ENCODE measurements around the gene DMXL1.
A peak's percentile ranks its signal among the peaks of the same experiment; 100 is the strongest.
"Not testable (repeated sequence)": the region's sequence is repeated elsewhere in the genome, so short reads cannot be mapped to it uniquely, and the experiment has no call there.

DMXL1 gene

DNA sequence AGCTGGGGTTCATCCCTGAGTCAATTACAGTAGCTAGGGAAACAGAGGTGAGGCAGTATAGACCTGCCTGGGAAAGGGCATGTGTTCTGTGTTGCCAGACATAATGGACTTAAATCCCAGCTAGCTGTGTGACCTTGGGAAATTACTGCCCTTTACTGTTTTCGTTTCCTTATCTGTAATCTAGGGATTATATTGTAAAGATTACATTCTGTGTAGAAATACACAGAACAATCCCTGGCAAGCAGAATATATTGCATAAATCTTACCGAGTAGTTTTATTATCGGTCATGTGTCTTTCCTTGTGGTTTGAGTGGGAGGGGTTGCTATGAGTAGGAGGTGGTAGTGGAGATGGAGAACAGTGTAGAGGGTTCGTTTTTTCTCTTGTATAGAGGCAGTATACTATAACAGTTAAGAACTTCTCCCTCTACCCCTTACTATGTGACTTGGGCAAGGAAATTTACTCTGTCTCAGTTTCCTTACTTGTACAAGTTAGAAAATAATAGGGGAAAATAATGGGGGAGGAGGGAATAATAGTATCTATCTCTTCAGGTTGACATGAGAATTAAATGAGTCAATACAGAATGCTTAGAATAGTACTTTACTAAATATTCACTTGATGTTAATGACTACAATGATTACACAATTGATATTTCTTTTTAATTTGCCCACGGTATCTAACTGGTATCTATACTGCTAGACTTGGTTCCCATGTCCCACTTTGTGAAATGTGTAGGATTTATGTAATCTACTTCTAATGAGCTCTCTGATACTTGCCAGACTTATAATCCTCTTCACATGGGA is 7.1 kb upstream of the DMXL1 start:
- DNase-seq: peak; percentile 10

DNA sequence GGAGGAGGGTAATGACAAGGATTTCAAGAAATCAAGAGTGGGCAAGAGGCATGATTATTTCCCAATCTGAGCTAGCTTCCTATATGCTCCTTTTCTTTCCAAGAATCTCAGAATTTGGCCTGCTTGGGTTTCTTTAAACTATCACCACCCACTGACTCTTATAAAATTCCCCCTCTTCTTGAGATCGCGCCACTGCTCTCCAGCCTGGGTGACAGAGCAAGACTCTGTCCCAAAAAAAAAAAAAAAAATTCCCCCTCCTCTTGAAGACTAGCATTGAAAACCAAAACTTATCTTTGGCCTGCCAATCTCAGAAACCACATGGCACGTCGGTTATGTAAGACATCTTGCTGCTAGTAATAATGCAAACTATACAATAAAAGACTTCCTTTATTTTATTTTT is 3.4 kb upstream of the DMXL1 start:
- DNase-seq: no peak

DNA sequence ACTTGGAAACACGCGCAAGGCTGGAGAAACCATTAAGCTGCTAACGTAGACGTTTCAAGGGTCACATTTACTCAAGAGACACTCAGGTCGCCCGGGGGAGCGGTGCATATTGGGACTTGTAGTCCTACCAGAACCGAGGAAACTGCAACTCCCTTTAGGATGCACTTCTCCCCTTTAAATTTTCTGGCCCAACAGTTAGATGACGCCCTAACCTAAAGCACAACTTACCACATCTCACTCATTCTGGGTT is 384 bp upstream of the DMXL1 start:
- peak; percentile 98 for DNase-seq

DNA sequence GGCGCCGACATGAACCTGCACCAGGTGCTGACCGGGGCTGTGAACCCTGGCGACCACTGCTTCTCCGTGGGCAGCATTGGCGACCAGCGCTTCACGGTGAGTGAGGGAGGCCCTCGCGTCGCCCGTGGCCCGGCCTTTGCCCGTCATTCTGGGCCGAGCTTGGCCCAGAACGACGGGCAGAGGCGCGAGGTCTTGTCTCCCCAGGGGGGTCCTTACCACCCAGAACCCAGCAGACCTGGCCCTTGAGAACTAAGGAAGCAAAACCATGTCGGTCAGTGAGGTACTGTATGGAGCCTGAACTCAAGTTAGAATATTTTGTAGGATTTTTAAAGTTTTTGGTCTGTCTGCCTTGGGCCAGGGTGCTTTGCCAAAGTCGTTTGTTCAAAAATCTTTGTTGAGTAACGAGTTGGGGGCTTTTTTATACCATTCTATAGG is 691 bp downstream of the DMXL1 start:
- peak; percentile 82 for DNase-seq

DNA sequence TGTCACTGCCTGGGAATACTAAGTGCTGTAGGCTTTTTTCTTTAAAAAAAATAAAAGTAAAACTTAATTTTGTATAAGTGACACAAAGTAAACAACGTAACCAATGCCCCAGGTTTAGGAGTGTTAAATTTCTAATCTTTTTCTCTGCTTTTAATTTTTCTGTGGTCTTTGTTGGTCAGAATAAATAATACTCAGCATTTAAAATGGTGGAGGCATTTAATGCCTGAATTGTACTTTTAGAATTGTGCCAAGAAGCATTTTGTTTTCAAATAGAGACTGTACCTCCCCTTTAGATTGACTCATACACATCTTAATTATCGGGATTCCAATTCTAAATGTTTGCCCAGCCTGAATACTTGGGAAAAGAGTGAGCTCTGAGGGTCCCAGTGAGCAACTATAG is 1.6 kb downstream of the DMXL1 start:
- DNase-seq: peak; percentile 29

DNA sequence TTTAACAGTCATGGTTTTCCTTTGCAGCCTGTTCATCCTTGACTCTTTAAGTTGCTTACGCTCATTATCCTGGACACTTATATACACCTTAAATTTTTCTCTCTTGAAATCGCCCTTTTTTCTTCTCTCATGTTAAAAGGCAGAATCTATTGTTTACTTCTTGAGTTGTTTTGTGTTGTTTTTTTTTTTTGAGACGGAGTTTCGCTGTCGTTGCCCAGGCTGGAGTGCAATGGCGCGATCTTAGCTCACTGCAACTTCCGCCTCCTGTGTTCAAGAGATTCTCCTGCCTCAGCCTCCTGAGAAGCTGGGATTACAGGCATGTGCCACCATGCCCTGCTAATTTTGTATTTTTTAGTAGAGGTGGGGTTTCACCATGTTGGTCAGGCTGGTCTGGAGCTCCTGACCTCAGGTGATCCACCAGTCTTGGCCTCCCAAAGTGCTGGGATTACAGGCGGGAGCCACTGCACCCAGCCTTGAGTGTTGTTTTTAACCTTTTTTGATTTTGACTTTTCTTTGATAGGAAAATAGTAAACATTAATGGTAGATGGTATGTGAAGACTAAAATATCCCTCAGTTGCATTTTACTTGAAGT is 3.0 kb downstream of the DMXL1 start:
- DNase-seq: not testable (repeated sequence)

DNA sequence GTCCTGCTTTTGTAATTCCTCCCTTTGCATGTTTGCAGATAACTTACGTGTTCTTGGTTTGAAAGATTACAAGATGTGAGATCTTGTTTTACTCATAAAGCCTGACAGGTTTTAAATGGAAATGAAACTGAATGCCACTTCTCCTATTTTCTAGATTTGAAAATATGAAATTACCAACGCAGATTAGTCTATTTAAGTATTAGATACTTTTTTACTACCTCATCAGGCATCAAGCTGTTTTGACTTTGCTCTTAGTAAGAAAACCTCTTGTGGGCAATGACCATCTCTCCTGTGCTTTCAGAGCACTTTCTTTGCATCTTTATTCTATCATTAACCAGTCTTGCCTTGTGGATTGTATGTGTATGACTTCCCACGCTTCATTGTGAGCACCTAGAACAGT is 3.5 kb downstream of the DMXL1 start:
- no peak for DNase-seq

DNA sequence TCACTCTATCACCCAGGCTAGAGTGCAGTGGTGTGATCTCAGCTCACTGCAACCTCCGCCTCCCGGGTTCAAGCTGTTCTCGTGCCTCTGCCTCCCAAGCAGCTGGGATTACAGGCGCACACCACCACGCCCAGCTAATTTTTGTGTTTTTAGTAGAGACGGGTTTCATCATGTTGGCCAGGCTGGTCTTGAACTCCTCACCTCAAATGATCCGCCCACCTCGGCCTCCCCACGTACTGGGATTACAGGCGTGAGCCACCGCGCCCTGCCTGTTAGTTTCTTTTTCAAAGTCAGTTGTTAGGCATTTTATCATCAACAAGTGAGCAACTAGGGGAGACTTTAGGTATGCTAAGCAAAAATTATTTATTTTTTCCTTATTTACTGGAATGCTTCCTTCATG is 4.4 kb downstream of the DMXL1 start:
- not testable (repeated sequence) for DNase-seq

DNA sequence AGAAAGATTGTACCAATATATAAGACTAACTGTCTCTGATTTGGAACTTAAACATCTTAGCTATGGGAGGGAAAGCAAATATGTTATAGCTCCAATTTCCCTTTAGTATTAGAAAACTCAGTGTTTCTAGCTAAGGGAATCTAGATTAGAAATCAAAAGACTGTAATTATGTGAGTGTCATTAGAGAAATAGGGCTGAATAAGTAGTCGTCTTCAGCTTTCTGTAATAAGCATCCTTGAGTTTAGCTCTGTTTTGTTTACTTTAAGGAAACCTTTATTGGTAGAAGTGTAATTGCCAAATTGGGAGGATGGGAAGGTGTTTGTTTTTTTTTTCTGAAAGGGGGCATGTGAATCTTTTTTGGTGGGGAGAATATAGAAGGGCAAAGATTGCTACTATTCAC is 5.2 kb downstream of the DMXL1 start:
- DNase-seq: no peak

DNA sequence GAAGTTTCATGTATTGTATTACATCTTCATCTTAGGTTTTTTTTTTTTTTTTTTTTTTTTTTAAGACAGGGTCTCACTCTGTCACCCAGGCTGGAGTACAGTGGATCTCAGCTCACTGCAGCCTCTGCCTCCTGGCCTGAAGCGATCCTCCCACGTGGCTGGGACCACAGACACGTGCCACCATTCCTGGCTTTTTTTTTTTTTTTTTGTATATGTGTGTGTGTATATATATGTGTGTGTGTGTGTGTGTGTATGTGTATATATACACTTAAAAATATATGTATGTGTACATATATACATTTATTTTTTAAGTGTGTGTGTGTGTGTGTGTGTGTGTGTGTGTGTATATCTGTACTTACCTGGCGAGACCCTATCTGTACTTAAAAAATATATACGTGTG is 6.6 kb downstream of the DMXL1 start:
- peak; percentile 30 for DNase-seq

DNA sequence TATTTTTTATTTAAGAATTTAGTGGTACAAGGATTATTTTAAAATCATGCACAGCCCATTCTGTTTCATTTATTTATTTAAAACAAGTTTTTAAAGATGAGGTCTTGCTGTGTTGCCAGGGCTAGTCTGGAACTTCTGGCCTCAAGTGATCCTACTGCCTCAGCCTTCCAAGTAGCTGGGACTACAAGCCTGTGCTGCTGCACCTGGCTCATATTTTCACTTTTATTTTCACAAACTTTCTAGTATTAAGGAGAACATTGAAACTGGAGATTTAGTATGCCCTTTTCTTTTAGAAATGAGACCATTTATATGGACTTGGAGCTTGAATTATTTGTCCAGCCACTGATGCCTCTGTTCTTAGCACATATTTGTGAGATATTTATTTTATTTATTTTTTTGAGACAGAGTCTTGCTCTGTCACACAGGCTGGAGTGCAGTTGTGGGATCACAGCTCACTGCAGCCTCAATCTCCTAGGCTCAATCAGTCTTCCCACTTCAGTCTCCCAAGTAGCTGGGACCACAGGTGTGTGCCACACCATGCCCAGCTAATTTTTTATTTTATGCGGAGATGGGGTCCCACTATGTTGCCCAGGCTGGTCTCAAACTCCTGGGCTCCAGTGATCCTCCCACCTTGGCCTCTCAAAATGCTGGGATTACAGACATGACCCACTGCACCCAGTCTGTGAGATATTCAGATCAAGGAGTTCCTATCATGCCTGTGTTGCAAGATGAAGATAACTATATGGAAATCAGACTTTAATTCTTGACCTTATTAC is 7.4 kb downstream of the DMXL1 start:
- no peak for DNase-seq

DNA sequence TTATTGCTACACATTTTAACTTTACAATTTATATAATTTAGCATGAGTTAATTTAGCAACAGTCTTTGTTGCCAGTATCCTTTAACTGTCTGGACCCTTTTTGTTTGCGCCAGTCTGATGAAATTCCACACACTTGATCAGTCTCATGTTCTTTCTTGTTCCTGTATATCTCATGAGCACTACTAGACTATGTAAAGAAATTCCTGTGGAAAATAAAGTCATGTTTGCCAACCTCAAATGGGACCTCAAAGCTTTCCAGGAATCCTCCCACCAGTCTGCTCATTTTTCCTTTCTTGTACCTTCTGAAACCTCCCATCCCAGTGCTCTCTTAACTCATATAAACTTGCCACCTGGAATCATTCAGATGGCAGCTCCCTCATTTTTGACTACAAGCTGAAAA is 8.0 kb downstream of the DMXL1 start:
- no peak for DNase-seq

DNA sequence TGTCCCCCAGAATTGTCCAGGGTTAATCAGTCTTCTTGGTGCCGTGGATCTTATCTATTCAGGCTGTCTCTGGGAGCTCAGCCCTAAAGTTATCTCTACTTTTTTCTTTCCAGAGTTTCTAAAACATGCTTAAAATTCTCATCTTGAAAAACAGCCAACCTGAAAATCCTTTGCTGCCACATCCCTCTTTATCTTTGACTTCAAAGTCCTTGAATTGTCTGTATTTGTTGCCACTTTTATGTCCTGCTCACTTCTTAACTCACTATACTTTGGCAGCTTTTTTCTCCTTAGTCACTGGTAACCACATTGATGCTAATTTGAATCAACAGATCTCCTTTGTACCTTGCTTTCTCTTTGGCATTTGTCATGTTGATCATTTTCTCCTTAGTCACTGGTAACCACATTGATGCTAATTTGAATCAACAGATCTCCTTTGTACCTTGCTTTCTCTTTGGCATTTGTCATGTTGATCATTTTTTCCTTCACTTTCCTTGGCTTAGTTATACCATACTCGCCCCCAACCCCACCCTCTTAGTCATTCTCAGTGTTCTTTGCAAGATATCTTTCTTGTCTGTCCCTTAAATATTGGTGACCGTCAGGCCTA is 8.5 kb downstream of the DMXL1 start:
- DNase-seq: no peak

DNA sequence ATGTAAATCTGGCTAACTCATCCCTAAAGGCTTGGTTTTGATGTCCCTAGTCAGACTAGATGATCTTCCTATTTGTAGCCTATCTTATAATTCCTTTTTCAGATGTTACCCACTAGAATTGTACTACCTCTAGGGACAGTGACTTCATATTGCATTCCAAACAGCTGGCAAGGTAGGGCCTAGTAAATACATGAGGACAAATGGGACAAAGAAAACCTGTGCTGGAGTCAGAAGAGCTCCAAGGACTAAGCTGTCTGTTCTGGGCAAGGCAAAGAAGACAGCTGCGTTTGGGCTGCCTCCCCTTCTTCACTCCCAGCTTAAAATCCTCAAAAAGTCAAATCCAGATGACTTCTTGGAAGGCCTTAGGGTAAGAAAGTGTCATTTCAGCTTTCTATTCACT is 10.0 kb downstream of the DMXL1 start:
- peak; percentile 5 for DNase-seq

DNA sequence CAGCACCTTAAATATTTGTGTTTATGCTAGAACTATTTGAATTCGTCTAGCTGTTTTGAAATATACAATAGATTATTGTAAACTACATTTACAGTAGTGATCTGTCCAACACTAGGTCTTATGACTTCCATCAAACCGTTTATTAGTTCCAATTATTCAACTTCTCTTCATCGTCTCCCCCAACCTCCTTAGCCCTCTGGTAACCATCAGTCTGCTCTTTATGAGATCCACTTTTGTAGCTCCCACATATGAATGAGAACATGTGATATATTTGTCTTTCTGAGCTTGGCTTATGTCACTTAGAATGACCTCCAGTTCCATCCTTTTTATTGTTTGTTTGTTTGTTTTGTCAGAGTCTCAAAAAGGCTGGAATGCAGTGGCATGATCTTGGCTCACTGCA is 11.8 kb downstream of the DMXL1 start:
- DNase-seq: no peak

DNA sequence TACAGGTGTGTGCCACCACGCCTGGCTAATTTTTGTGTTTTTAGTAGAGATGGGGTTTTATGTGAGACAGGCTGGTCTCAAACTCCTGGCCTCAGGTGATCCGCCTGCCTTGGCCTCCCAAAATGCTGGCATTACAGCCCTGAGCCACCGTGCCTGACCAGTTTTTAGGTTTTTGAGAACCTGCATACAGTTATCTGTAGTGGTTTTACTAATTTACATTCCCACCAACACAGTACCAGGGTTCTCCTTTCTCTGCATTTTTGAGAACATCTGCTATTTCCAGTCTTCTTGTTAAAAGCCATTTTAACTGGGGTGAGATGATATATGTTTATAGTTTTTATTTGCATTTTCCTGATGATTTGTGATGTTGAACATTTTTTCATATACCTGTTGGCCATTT is 12.8 kb downstream of the DMXL1 start:
- DNase-seq: no peak

DNA sequence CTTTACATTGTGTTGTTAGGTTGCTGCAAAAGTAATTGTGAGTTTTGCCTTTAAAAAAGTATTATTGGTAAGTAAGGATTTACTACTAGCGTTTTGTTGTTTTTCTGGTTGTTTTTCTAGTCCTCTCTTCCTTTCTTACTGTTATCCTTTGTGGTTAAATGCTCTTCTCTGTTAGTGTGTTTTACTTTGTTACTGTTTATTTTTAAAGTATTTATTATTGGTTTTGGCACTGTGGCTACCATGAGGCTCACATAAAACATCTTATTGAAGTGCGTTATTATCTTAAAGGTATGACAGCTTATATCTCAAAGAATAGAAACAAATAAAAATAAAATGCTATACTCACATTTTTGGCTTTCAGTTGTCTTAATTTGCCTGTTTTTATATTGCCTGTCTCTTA is 17.6 kb downstream of the DMXL1 start:
- DNase-seq: no peak

DNA sequence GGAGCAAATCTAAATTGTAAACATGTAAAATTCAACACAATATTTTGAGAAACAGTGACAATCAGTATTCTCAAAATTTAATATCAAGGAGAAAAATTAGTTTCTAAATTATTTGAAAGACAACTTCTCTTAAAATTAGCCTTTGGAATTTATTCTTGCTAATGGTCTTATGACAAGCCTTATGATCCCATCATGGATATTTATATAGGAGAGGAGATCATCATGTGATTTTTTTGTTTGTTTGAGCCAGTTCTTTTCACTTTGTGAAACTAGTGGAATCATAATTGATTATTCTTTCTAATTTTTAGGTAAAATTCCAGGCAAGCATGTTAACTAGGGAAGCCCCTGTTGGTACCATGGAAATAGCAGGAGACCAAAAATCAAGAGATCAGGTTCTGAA is 24.7 kb downstream of the DMXL1 start:
- no peak for DNase-seq

DNA sequence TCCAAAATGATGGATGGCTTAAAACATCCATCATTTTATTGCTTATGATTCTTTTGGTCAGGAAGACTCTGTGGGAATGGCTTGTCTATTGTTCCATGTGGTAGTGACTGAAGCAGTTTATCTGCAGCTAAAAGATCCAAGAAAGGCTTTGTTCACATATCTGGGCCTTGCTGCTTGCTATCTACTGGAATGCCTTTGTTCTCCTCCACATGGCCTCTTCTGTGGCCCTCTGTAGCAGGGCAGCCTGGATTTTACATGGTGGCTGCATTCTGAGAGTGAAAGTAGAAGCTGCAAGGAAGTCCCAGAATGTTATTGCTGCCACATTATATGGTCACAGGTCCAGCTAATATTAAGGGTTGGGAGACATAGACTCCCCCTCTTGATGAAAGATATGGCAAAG is 35.1 kb downstream of the DMXL1 start:
- DNase-seq: no peak

DNA sequence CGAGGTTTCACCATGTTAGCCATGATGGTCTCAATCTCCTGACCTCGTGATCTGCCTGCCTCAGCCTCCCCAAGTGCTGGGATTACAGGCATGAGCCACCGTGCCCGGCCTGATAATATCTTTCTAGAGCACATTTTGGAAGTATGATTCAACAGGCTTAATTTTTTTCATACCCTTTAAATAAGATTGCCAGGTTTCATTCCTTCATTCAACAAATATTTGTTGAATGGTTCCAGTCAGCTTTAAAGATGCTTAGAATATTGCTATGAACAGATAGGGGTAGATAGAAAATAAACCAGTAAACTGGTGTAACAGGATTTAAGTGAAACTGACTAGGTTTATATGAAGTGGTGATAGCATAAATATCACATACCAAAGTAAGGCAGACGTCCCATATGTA is 41.3 kb downstream of the DMXL1 start:
- DNase-seq: no peak

DNA sequence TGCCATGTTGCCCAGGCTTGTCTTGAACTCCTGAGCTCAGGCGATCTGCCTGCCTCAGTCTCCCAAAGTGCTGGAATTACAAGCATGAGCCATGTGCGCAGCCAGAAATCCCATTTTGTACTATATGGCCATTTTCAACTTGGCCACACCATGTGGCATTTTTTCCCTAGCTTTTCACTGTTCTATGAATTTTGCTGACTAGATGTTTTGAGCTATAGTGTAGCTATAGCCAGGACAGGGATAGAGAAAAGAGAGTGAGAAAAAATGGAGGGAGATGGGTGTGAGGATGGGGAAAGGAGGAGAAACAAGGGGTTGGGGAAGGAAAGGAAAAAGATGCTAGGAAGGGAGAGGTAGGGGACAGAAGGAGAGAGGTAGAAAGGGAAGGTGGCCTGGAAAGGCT is 46.4 kb downstream of the DMXL1 start:
- no peak for DNase-seq

DNA sequence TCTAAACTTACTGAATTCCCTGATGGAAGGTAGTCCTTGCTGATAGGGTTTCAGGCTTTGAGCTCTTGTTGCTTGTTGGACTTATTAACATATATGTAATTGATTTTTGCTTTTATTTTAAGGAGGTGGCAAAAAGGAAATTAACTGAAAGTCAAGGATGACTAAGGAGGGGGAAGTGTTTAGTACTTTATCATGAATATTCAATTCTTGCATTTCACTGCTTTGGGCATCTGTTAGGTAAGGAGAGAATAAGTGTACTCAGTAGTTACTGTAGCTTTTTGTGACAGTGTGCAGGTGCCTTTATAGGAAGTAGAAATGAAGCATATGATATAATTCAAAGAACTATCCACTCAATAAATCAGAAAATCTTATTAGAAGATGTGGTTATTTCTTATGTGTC is 47.1 kb downstream of the DMXL1 start:
- no peak for DNase-seq

DNA sequence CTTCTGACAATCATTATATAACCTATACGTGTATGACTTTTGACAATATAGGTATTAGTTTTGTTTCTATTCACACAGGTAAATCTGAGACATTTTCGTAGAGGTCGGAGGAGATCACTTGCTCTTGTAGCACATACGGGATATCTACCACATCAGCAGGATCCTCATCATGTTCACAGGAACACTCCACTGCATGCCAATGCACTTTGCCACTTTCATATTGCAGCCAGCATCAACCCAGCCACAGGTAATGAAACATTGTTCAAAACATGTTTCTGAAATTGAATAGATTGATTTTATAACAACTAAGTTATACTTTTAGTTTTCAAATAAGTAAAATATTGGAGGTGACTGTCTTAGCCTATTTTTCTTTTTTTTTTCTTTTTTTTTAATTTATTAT is 50.0 kb downstream of the DMXL1 start:
- DNase-seq: no peak

DNA sequence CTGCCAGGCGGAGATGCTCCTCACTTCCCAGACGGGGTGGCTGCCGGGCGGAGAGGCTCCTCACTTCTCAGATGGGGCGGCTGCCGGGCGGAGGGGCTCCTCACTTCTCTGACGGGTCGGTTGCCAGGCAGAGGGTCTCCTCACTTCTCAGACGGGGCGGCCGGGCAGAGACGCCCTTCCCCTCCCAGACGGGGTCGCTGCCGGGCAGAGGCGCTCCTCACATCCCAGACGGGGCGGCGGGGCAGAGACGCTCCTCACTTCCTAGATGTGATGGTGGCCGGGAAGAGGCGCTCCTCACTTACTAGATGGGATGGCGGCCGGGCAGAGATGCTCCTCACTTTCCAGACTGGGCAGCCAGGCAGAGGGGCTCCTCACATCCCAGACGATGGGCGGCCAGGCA is 51.6 kb downstream of the DMXL1 start:
- not testable (repeated sequence) for DNase-seq

Measured in NCI-H69 (cell line).